HG02571 (cell line): ENCODE measurements around the gene PPP1R15B.
A peak's percentile ranks its signal among the peaks of the same experiment; 100 is the strongest.

Source experiments
- ATAC-seq: cut with Tn5 transposase; IDR thresholded peaks from one replicate; pipeline ENCODE4 v1.9.1; 2021; ENCODE audit warnings: mild to moderate bottlenecking, moderate library complexity; ENCODE audit not compliant: unreplicated experiment

Gene PPP1R15B

GRCh38 chr1:204421441-204421840 lies 9.8 kb upstream of the PPP1R15B start:
- no peak for ATAC-seq

GRCh38 chr1:204420039-204421004 lies 8.7 kb upstream of the PPP1R15B start:
- no peak for ATAC-seq

- ATAC-seq = no peak
Observed at GRCh38 chr1:204419064-204419403, 7.4 kb upstream of the PPP1R15B start.

GRCh38 chr1:204418174-204419063 lies 6.8 kb upstream of the PPP1R15B start:
- no peak for ATAC-seq

GRCh38 chr1:204417074-204417997 lies 5.7 kb upstream of the PPP1R15B start:
- no peak for ATAC-seq

- ATAC-seq = no peak
Observed at GRCh38 chr1:204416589-204417073, 5.0 kb upstream of the PPP1R15B start.

- no peak for ATAC-seq
Observed at GRCh38 chr1:204415351-204415750, 3.7 kb upstream of the PPP1R15B start.

- ATAC-seq = no peak
Observed at GRCh38 chr1:204414016-204414415, 2.4 kb upstream of the PPP1R15B start.

- ATAC-seq = no peak
Observed at GRCh38 chr1:204413170-204413535, 1.5 kb upstream of the PPP1R15B start.

GRCh38 chr1:204410688-204411450 lies 748 bp downstream of the PPP1R15B start:
- ATAC-seq = peak; percentile 23

GRCh38 chr1:204409836-204410687 lies 1.6 kb downstream of the PPP1R15B start:
- no peak for ATAC-seq

- no peak for ATAC-seq
Observed at GRCh38 chr1:204409123-204409522, 2.5 kb downstream of the PPP1R15B start.

- no peak for ATAC-seq
Observed at GRCh38 chr1:204408602-204409001, 3.0 kb downstream of the PPP1R15B start.

GRCh38 chr1:204408074-204408507 lies 3.5 kb downstream of the PPP1R15B start:
- ATAC-seq = no peak

GRCh38 chr1:204407295-204407971 lies 4.2 kb downstream of the PPP1R15B start:
- ATAC-seq = no peak

GRCh38 chr1:204406621-204407020 lies 5.0 kb downstream of the PPP1R15B start:
- ATAC-seq = no peak

GRCh38 chr1:204405988-204406387 lies 5.6 kb downstream of the PPP1R15B start:
- ATAC-seq = no peak

GRCh38 chr1:204404629-204405028 lies 7.0 kb downstream of the PPP1R15B start:
- ATAC-seq = no peak
